ENCODE measurements around the gene FPR3.

FPR3 gene

DNA sequence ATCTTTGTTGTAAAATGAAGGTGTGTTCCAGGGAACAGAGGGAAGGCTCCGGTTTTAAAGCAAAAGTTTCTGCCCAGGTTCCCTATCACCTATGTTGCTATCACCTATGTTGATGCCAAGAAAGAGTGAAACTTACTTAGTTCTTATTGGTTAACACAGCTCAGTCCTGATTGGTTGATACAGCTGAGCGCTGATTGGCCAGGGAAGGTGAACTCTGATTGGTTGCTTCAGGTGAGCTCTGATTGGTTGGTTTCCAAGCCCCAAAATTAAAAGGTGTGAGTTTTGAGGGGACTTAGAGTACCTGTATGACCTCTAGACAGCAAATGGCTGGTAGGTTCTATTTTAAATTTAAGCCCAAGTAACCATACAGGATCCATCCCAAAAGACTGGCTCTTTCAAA, 42.2 kb downstream of the FPR3 start:
- H3K27me3 ChIP-seq (ENCODE audit: low read depth, low read length), result no peaks in the 10 kb centered on the region
- H2AFZ ChIP-seq (ENCODE audit: low read depth, low read length), result no peak overlapping the region
- no peak overlapping the region for H3K27ac ChIP-seq (ENCODE audit: low read length)
- no peaks in the 10 kb centered on the region for H3K36me3 ChIP-seq (replicated peaks; ENCODE audit: low read depth, low read length)
- 0 out of 2 replicates have a peak, but pooled peaks cover 11% of the 10 kb centered on the region for H3K9me3 ChIP-seq (ENCODE audit: insufficient read depth, low read length)
- no peak overlapping the region for H3K9ac ChIP-seq (ENCODE audit: low read length)
- TF ChIP-seq EZH2phosphoT487 (IDR thresholded peaks at IDR 0.05; ENCODE audit: low read depth) (no peak), CTCF (IDR thresholded peaks at IDR 0.05; ENCODE audit: low read depth, low read length) (no peak)
- no peaks in the 10 kb centered on the region for H3K79me2 ChIP-seq (ENCODE audit: low read length)
- no peaks in the 10 kb centered on the region for H3K4me1 ChIP-seq (ENCODE audit: low read length)
- H3K4me3 ChIP-seq (ENCODE audit: low read length), result no peak overlapping the region
- H4K20me1 ChIP-seq (ENCODE audit: insufficient read depth, low read length), result no peaks in the 10 kb centered on the region
- no peak overlapping the region for H3K4me2 ChIP-seq (ENCODE audit: low read length)

DNA sequence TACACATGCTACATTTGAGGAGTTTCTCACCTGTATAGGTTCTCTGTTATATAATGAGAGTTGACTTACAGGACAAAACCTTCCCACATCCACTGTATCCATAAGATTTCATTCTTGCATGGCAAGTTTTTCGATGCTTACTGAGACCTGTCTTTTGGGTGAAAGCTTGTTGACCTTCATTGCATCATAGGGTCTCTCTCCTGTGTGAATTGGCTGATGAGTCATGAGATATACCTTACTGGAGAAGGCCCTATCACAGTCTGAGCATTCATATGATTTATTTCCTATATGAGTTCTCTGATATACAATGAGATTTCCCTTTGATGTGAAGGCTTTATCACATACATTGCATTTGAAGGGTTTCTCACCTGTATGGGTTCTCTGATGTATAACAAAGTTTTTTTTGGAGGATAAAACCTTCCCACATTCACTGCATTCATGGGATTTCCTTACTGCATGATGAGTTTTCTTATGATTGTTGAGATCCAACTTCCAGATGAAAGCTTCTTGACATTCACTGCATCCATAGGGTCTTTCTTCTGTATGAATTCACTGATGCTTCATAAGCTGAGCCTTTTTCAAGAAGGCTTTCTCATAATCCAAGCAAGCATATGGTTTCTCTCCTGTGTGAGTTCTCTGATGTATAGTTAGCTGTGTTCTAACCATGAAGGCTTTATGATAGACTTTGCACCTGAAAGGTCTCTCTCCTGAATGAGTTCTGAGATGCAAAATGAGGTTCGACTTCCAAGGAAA, 67.1 kb downstream of the FPR3 start:
- no peak for TF ChIP-seq CTCF (IDR thresholded peaks at IDR 0.05; ENCODE audit: low read depth, low read length)
- no peak for TF ChIP-seq EZH2phosphoT487 (IDR thresholded peaks at IDR 0.05; ENCODE audit: low read depth)
- Histone ChIP-seq H3K27me3 (ENCODE audit: low read depth, low read length) (no peaks in the 10 kb centered on the region), H3K36me3 (replicated peaks; ENCODE audit: low read depth, low read length) (peaks cover 23% of the 10 kb centered on the region), H4K20me1 (ENCODE audit: insufficient read depth, low read length) (no peaks in the 10 kb centered on the region), H3K79me2 (ENCODE audit: low read length) (no peaks in the 10 kb centered on the region), H3K4me2 (ENCODE audit: low read length) (no peak overlapping the region), H3K9me3 (ENCODE audit: insufficient read depth, low read length) (peaks cover 63% of the 10 kb centered on the region), H3K4me1 (ENCODE audit: low read length) (no peaks in the 10 kb centered on the region), H3K27ac (ENCODE audit: low read length) (no peak overlapping the region), H3K4me3 (ENCODE audit: low read length) (no peak overlapping the region), H2AFZ (ENCODE audit: low read depth, low read length) (no peak overlapping the region), H3K9ac (ENCODE audit: low read length) (no peak overlapping the region)

DNA sequence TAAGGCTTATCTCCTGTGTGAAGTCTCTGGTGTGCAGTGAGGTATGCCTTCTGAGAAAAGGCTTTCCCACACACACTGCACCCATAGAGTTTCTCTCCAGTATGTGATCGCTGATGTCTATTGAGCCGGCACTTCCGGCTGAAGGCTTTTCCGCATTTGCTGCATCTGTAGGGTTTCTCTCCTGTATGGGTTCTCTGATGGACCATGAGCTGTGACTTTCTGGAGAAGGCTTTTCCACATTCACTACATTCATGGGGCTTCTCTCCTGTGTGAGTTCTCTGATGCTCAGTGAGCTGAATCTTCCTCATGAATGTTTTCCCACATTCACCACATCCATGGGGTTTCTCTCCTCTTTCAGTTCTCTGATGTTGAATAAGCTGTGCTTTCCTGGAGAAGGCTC, 78.1 kb downstream of the FPR3 start:
- Histone ChIP-seq H3K9ac (ENCODE audit: low read length) (no peak overlapping the region), H3K4me1 (ENCODE audit: low read length) (no peaks in the 10 kb centered on the region), H2AFZ (ENCODE audit: low read depth, low read length) (no peak overlapping the region), H3K4me2 (ENCODE audit: low read length) (no peak overlapping the region), H3K27me3 (ENCODE audit: low read depth, low read length) (no peaks in the 10 kb centered on the region), H3K79me2 (ENCODE audit: low read length) (no peaks in the 10 kb centered on the region), H4K20me1 (ENCODE audit: insufficient read depth, low read length) (no peaks in the 10 kb centered on the region), H3K4me3 (ENCODE audit: low read length) (no peak overlapping the region), H3K27ac (ENCODE audit: low read length) (no peak overlapping the region), H3K9me3 (ENCODE audit: insufficient read depth, low read length) (peaks cover 31% of the 10 kb centered on the region), H3K36me3 (replicated peaks; ENCODE audit: low read depth, low read length) (peaks cover 44% of the 10 kb centered on the region)
- TF ChIP-seq CTCF (IDR thresholded peaks at IDR 0.05; ENCODE audit: low read depth, low read length), result no peak
- no peak for TF ChIP-seq EZH2phosphoT487 (IDR thresholded peaks at IDR 0.05; ENCODE audit: low read depth)

Measured in OCI-LY3 (cell line).